Ishikawa (cell line): ENCODE results near the gene CNTNAP5.

Experiments
- CEBPB ChIP-seq: IDR thresholded peaks from 2 replicates; pipeline ENCODE4 v1.6.1; 2012
- CREB1 ChIP-seq: IDR thresholded peaks from 2 replicates; pipeline ENCODE4 v1.6.1; 2012; ENCODE audit warnings: low read depth
- EGR1 ChIP-seq: IDR thresholded peaks from 2 replicates; pipeline ENCODE4 v1.6.1; 2012
- EP300 ChIP-seq: IDR thresholded peaks from 2 replicates; pipeline ENCODE4 v1.6.1; 2012; ENCODE audit warnings: borderline replicate concordance
- FOXM1 ChIP-seq: IDR thresholded peaks from 2 replicates; pipeline ENCODE4 v1.6.1; 2012; ENCODE audit warnings: low read depth, borderline replicate concordance
- NFIC ChIP-seq: IDR thresholded peaks from 2 replicates; pipeline ENCODE4 v1.6.1; 2012
- RAD21 ChIP-seq: IDR thresholded peaks from 2 replicates; pipeline ENCODE4 v1.6.1; 2012; ENCODE audit warnings: low read depth
- TAF1 ChIP-seq: IDR thresholded peaks from 2 replicates; pipeline ENCODE4 v1.6.1; 2012; ENCODE audit warnings: low read depth, mild to moderate bottlenecking
- TEAD4 ChIP-seq: IDR thresholded peaks from 2 replicates; pipeline ENCODE4 v1.6.1; 2012
- YY1 ChIP-seq: IDR thresholded peaks from 2 replicates; pipeline ENCODE4 v1.6.1; 2012; ENCODE audit warnings: low read depth
- ZBTB7A ChIP-seq: IDR thresholded peaks from 2 replicates; pipeline ENCODE4 v1.6.1; 2012; ENCODE audit warnings: low read depth
- TF ChIP-seq, protein P1 (sequence below): IDR thresholded peaks from 2 replicates; pipeline ENCODE4 v1.6.1; 2012
- TF ChIP-seq, protein P2 (sequence below): IDR thresholded peaks from 2 replicates; pipeline ENCODE4 v1.6.1; 2012; ENCODE audit warnings: low read depth, mild to moderate bottlenecking
- TF ChIP-seq, protein P3 (sequence below): IDR thresholded peaks from 2 replicates; pipeline ENCODE4 v1.6.1; 2012

DNA sequence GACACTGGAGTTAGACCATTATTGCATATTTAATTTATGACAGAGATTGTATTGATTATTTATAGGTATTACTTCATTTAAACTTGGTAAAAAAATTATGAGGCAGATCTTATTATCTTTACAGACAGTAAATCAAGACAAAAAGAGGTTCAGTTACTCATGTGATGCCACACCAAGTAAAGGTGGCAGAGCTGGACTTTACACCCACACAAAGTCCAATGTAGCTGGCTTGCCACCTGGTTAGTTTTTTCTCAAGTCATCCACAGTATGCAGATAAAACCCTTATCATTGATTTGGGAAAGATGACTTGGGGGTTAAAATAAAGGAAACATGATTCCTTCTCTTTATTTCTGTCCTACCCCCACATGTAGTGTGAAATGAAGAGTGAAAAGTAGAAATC, 137.2 kb downstream of the CNTNAP5 start:
- TF ChIP-seq EP300 (no peak), NFIC (no peak), YY1 (no peak), RAD21 (no peak), CEBPB (no peak), TAF1 (no peak), TEAD4 (no peak), FOXM1 (no peak), EGR1 (no peak), CREB1 (no peak), ZBTB7A (no peak)
- TF ChIP-seq, protein P1, sequence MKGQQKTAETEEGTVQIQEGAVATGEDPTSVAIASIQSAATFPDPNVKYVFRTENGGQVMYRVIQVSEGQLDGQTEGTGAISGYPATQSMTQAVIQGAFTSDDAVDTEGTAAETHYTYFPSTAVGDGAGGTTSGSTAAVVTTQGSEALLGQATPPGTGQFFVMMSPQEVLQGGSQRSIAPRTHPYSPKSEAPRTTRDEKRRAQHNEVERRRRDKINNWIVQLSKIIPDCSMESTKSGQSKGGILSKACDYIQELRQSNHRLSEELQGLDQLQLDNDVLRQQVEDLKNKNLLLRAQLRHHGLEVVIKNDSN: no peak
- TF ChIP-seq, protein P2, sequence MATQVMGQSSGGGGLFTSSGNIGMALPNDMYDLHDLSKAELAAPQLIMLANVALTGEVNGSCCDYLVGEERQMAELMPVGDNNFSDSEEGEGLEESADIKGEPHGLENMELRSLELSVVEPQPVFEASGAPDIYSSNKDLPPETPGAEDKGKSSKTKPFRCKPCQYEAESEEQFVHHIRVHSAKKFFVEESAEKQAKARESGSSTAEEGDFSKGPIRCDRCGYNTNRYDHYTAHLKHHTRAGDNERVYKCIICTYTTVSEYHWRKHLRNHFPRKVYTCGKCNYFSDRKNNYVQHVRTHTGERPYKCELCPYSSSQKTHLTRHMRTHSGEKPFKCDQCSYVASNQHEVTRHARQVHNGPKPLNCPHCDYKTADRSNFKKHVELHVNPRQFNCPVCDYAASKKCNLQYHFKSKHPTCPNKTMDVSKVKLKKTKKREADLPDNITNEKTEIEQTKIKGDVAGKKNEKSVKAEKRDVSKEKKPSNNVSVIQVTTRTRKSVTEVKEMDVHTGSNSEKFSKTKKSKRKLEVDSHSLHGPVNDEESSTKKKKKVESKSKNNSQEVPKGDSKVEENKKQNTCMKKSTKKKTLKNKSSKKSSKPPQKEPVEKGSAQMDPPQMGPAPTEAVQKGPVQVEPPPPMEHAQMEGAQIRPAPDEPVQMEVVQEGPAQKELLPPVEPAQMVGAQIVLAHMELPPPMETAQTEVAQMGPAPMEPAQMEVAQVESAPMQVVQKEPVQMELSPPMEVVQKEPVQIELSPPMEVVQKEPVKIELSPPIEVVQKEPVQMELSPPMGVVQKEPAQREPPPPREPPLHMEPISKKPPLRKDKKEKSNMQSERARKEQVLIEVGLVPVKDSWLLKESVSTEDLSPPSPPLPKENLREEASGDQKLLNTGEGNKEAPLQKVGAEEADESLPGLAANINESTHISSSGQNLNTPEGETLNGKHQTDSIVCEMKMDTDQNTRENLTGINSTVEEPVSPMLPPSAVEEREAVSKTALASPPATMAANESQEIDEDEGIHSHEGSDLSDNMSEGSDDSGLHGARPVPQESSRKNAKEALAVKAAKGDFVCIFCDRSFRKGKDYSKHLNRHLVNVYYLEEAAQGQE: no peak
- TF ChIP-seq, protein P3, sequence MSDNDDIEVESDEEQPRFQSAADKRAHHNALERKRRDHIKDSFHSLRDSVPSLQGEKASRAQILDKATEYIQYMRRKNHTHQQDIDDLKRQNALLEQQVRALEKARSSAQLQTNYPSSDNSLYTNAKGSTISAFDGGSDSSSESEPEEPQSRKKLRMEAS: no peak
